ENCODE results near the gene C10orf67. TPM values are rescaled to one million over a fixed set of nuclear protein-coding genes. Genes with fewer than 3 reads are reported as not detected.

The C10orf67 gene
- total and polyA plus RNA-seq, 2 of the 8 experiments (the other 6 are each of a cell fraction or from before 2014, with no cell fraction given): 0.05 to 0.11 TPM

DNA sequence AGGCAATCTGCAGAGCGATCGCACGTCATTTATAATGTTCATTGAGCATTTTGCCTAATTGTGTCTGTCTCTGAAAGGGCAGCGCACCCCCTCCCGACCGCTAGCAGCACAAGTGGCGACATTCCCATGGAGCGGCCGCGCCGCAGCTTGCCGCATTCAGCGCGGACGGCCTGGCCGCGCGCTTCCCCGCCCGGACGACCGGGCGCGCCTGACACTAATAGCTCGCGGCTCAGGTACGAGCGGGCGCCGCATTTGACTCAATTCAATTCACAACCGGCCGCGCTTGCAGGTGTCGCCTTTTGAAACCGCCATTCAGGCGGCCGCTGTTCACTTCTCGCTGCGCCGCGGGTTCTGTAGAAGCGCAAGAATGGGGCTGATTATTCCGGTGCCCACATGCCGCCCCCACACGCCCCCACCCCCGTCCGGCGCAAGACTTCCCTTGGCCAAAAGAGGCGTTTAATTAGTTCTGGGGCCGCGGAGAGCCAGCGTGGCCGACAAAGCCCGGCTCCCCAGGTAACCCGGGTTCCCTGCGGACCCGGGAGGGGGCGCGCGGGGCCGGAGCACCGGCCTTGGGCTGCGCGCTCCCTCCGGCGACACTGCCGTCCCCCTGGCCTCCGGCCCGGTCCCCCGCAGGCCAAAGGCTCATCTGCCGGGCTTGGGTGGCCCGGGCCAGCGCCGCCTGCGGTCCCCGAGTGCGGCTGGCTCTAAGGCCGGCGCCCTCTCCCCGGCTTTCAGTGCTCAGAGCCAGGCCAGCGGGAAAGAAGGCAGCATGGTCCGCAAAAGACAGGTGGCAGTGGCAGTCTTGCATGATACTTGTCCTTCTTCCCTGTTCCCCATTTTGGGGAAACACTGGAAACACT, 171.2 kb downstream of the C10orf67 start (continued):
- no peak for TF ChIP-seq CBX8 (IDR thresholded peaks at IDR 0.05; ENCODE audit: borderline replicate concordance, low read depth, low read length)
- TF ChIP-seq, protein P1, sequence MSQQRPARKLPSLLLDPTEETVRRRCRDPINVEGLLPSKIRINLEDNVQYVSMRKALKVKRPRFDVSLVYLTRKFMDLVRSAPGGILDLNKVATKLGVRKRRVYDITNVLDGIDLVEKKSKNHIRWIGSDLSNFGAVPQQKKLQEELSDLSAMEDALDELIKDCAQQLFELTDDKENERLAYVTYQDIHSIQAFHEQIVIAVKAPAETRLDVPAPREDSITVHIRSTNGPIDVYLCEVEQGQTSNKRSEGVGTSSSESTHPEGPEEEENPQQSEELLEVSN (IDR thresholded peaks at IDR 0.05): no peak
- no peak for TF ChIP-seq GABPA (IDR thresholded peaks at IDR 0.05; ENCODE audit: borderline replicate concordance, insufficient read depth, low read length)
- TF ChIP-seq PHF8 (conservative IDR thresholded peaks at IDR 0.05; ENCODE audit: low read depth, low read length): no peak
- no peak for TF ChIP-seq POLR2AphosphoS5 (IDR thresholded peaks at IDR 0.05; ENCODE audit: low read depth, low read length)
- TF ChIP-seq RXRA (IDR thresholded peaks at IDR 0.05; ENCODE audit: insufficient read depth, low read depth, low read length): no peak
- TF ChIP-seq CHD2 (IDR thresholded peaks at IDR 0.05; ENCODE audit: low read length): no peak
- no peak for TF ChIP-seq FOSL1 (IDR thresholded peaks at IDR 0.05; ENCODE audit: insufficient read depth, low read depth, low read length)
- TF ChIP-seq ZNF274 (IDR thresholded peaks at IDR 0.05; ENCODE audit: borderline replicate concordance, extremely low read depth, low read length): no peak
- TF ChIP-seq KDM5A (IDR thresholded peaks at IDR 0.05; ENCODE audit: low read length): no peak
- peak; percentile 32 for TF ChIP-seq KDM4A (IDR thresholded peaks at IDR 0.05; ENCODE audit: low read depth, low read length, severe bottlenecking)
- 0 out of 2 replicates have a peak, but pooled peaks have one; percentile 38 for TF ChIP-seq RBBP5 (IDR thresholded peaks at IDR 0.05; ENCODE audit: borderline replicate concordance, low read depth, low read length)
- TF ChIP-seq RAD21 (IDR thresholded peaks at IDR 0.05 in 1 of 2, conservative IDR thresholded peaks at IDR 0.05 in 1 of 2; ENCODE audit: low read depth in 2 of 2, low read length in 2 of 2): peak in 1 of 2 experiments; percentile 13; a peak in 1 of 4 replicates
- TF ChIP-seq TAF1 (IDR thresholded peaks at IDR 0.05; ENCODE audit: low read depth, low read length): no peak
- no peak for TF ChIP-seq CEBPB (IDR thresholded peaks at IDR 0.05; ENCODE audit: low read depth, low read length)
- no peak for TF ChIP-seq EP300 (IDR thresholded peaks at IDR 0.05; ENCODE audit: borderline replicate concordance in 1 of 2, low read depth in 2 of 2, low read length in 2 of 2)
- no peak for TF ChIP-seq MAFK (IDR thresholded peaks at IDR 0.05; ENCODE audit: low read depth, low read length)

Data from H1 (cell line).